ENCODE data around the gene RPS6KC1. TPM values are rescaled to one million over a fixed set of nuclear protein-coding genes. Genes with fewer than 3 reads are reported as not detected.
"Not testable (repeated sequence)": the region's sequence is repeated elsewhere in the genome, so short reads cannot be mapped to it uniquely, and the experiment has no call there.

Gene RPS6KC1
- total RNA-seq, 1 experiment from 2014 or later, result 19.7 TPM

- H3K4me3 ChIP-seq, result no peak overlapping the region
- no peaks in the 10 kb centered on the region for H3K27me3 ChIP-seq
- no peak for DNase-seq
- no peaks in the 10 kb centered on the region for H3K9me3 ChIP-seq
- H3K36me3 ChIP-seq, result no peaks in the 10 kb centered on the region
Measured at GRCh38 chr1:213295860-213296259, 244.8 kb downstream of the RPS6KC1 start.

GRCh38 chr1:213296558-213296957 lies 245.5 kb downstream of the RPS6KC1 start:
- Histone ChIP-seq H3K27me3 (no peaks in the 10 kb centered on the region), H3K9me3 (no peaks in the 10 kb centered on the region), H3K36me3 (no peaks in the 10 kb centered on the region), H3K4me3 (no peak overlapping the region)
- DNase-seq, result no peak

GRCh38 chr1:213297021-213297420 lies 246.0 kb downstream of the RPS6KC1 start:
- Histone ChIP-seq H3K36me3 (no peaks in the 10 kb centered on the region), H3K27me3 (no peaks in the 10 kb centered on the region), H3K4me3 (no peak overlapping the region), H3K9me3 (no peaks in the 10 kb centered on the region)
- no peak for DNase-seq

- no peaks in the 10 kb centered on the region for H3K36me3 ChIP-seq
- no peak overlapping the region for H3K4me3 ChIP-seq
- H3K9me3 ChIP-seq, result no peaks in the 10 kb centered on the region
- H3K27me3 ChIP-seq, result no peaks in the 10 kb centered on the region
- no peak for DNase-seq
Measured at GRCh38 chr1:213300433-213300832, 249.4 kb downstream of the RPS6KC1 start.

- DNase-seq, H3K9me3 ChIP-seq, H3K27me3 ChIP-seq, H3K36me3 ChIP-seq, H3K4me3 ChIP-seq: not testable (repeated sequence)
Measured at GRCh38 chr1:213301524-213301923, 250.5 kb downstream of the RPS6KC1 start.

- Histone ChIP-seq H3K4me3 (no peak overlapping the region), H3K27me3 (no peaks in the 10 kb centered on the region), H3K9me3 (no peaks in the 10 kb centered on the region), H3K36me3 (no peaks in the 10 kb centered on the region)
- no peak for DNase-seq
Measured at GRCh38 chr1:213303286-213303685, 252.2 kb downstream of the RPS6KC1 start.

GRCh38 chr1:213315571-213315970 lies 264.5 kb downstream of the RPS6KC1 start:
- no peaks in the 10 kb centered on the region for H3K27me3 ChIP-seq
- no peaks in the 10 kb centered on the region for H3K9me3 ChIP-seq
- no peaks in the 10 kb centered on the region for H3K36me3 ChIP-seq
- no peak overlapping the region for H3K4me3 ChIP-seq
- no peak for DNase-seq

GRCh38 chr1:213318458-213318857 lies 267.4 kb downstream of the RPS6KC1 start:
- H3K27me3 ChIP-seq, DNase-seq, H3K4me3 ChIP-seq, H3K36me3 ChIP-seq, H3K9me3 ChIP-seq: not testable (repeated sequence)

GRCh38 chr1:213320191-213320870 lies 269.3 kb downstream of the RPS6KC1 start:
- no peak overlapping the region for H3K4me3 ChIP-seq
- no peaks in the 10 kb centered on the region for H3K27me3 ChIP-seq
- DNase-seq, result no peak
- no peaks in the 10 kb centered on the region for H3K9me3 ChIP-seq
- no peaks in the 10 kb centered on the region for H3K36me3 ChIP-seq

Other genes with a start within 250 kb of the RPS6KC1 start
- gene SPATA45, start 203.6 kb upstream of the RPS6KC1 start, total RNA-seq (2014; rRNA removed; shearing (Covaris generic); ENCODE audit: low replicate concordance), result not detected in 2 replicates
- 4.5 and 9.3 TPM in 2 replicates for gene FLVCR1, start 193.0 kb upstream of the RPS6KC1 start, total RNA-seq (2014; rRNA removed; shearing (Covaris generic); ENCODE audit: low replicate concordance)
- gene VASH2, start 100.7 kb upstream of the RPS6KC1 start, total RNA-seq (2014; rRNA removed; shearing (Covaris generic); ENCODE audit: low replicate concordance), result not detected in 2 replicates
- gene ANGEL2, start 35.4 kb upstream of the RPS6KC1 start, total RNA-seq (2014; rRNA removed; shearing (Covaris generic); ENCODE audit: low replicate concordance), result 36.7 and 65.3 TPM in 2 replicates